Measurements from ENCODE around the gene ROMO1. TPM values are rescaled to one million over a fixed set of nuclear protein-coding genes. Genes with fewer than 3 reads are reported as not detected.

Gene ROMO1
- total RNA-seq, 4 donors from 2014 or later, result 146 to 299 (median 212) TPM

DNA sequence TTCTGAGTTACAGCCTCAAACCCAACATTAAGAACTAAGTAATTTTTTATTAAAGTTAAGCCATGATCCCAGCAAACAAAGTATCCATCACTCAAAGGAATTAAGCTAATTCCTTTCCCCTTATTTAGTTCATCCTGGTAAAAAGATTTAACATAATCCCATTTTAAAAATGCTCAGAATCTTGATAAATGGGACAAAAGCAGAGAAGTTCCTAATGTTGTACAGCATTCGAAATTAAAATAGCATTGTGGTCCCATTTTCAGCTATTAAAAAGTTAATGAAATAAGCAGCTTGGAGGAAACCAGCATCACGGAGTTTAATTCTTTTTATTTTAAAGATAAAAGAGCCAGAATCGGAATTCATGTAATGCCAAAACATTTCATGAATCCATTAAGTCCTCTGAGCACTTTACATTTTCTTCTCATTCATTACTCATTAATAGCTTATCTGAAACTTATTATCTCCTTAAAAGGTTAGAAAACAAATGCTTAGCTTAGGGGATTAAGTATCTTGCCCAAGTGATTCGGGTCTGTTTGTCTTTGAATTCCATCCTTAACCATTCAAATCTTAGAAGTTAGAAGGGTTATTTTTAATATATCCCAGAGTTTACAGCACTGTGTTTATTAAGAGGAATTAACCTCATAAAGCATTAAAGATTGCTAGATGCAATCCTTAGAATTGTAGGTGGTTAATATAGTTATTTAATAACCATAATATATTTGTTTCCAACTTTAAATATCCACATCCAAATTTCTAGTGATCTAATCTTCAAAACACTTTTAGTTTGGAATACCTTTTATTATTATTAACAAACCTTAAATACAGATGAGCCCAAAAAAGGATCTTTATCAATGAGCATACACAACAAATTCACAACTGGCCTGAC, 31.6 kb downstream of the ROMO1 start:
- 55% methylated on average over 4 of the region's 4 CpGs for WGBS
- H3K27ac ChIP-seq, result no peak overlapping the region
- peaks cover 59% of the 10 kb centered on the region for H3K4me1 ChIP-seq
- H3K4me3 ChIP-seq, result no peak overlapping the region
- TF ChIP-seq, protein P1, sequence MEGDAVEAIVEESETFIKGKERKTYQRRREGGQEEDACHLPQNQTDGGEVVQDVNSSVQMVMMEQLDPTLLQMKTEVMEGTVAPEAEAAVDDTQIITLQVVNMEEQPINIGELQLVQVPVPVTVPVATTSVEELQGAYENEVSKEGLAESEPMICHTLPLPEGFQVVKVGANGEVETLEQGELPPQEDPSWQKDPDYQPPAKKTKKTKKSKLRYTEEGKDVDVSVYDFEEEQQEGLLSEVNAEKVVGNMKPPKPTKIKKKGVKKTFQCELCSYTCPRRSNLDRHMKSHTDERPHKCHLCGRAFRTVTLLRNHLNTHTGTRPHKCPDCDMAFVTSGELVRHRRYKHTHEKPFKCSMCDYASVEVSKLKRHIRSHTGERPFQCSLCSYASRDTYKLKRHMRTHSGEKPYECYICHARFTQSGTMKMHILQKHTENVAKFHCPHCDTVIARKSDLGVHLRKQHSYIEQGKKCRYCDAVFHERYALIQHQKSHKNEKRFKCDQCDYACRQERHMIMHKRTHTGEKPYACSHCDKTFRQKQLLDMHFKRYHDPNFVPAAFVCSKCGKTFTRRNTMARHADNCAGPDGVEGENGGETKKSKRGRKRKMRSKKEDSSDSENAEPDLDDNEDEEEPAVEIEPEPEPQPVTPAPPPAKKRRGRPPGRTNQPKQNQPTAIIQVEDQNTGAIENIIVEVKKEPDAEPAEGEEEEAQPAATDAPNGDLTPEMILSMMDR (IDR thresholded peaks at IDR 0.05), result no peak
- TF ChIP-seq EP300 (IDR thresholded peaks at IDR 0.05), result no peak
- TF ChIP-seq POLR2A (IDR thresholded peaks at IDR 0.05), result no peak
- no peak for TF ChIP-seq POLR2AphosphoS5 (IDR thresholded peaks at IDR 0.05)
- no peaks in the 10 kb centered on the region for H3K9me3 ChIP-seq
- DNase-seq (ENCODE audit: low spot score in 2 of 2), result no peak
- peaks cover 95% of the 10 kb centered on the region for H3K36me3 ChIP-seq
- no peaks in the 10 kb centered on the region for H3K27me3 ChIP-seq

GRCh38 chr20:35731469-35731788, 32.2 kb downstream of the ROMO1 start:
- TF ChIP-seq POLR2AphosphoS5 (IDR thresholded peaks at IDR 0.05), result no peak
- TF ChIP-seq POLR2A (IDR thresholded peaks at IDR 0.05), result no peak
- TF ChIP-seq, protein P1 (IDR thresholded peaks at IDR 0.05), result no peak
- no peak for TF ChIP-seq EP300 (IDR thresholded peaks at IDR 0.05)
- H3K27ac ChIP-seq, result no peak overlapping the region
- no peaks in the 10 kb centered on the region for H3K9me3 ChIP-seq
- H3K4me1 ChIP-seq, result peaks cover 65% of the 10 kb centered on the region
- H3K4me3 ChIP-seq, result no peak overlapping the region
- 62% methylated on average over 2 of the region's 2 CpGs for WGBS
- DNase-seq (ENCODE audit: low spot score in 2 of 2), result no peak
- H3K27me3 ChIP-seq, result no peaks in the 10 kb centered on the region
- H3K36me3 ChIP-seq, result peaks cover 95% of the 10 kb centered on the region

GRCh38 chr20:35731862-35732643, 32.8 kb downstream of the ROMO1 start:
- no peaks in the 10 kb centered on the region for H3K9me3 ChIP-seq
- TF ChIP-seq POLR2AphosphoS5 (IDR thresholded peaks at IDR 0.05) (no peak), POLR2A (IDR thresholded peaks at IDR 0.05) (no peak), EP300 (IDR thresholded peaks at IDR 0.05) (no peak)
- TF ChIP-seq, protein P1 (IDR thresholded peaks at IDR 0.05), result no peak
- no peak for DNase-seq (ENCODE audit: low spot score in 2 of 2)
- peaks cover 95% of the 10 kb centered on the region for H3K36me3 ChIP-seq
- no peak overlapping the region for H3K27ac ChIP-seq
- no peaks in the 10 kb centered on the region for H3K27me3 ChIP-seq
- no peak overlapping the region for H3K4me3 ChIP-seq
- 87% methylated on average over 24 of the region's 24 CpGs for WGBS
- peaks cover 71% of the 10 kb centered on the region for H3K4me1 ChIP-seq

- H3K4me3 ChIP-seq, result no peak overlapping the region
- no peaks in the 10 kb centered on the region for H3K27me3 ChIP-seq
- TF ChIP-seq POLR2A (IDR thresholded peaks at IDR 0.05) (no peak), EP300 (IDR thresholded peaks at IDR 0.05) (no peak), POLR2AphosphoS5 (IDR thresholded peaks at IDR 0.05) (no peak)
- TF ChIP-seq, protein P1 (IDR thresholded peaks at IDR 0.05), result no peak
- peaks cover 97% of the 10 kb centered on the region for H3K36me3 ChIP-seq
- 38% methylated on average over 1 of the region's 1 CpG for WGBS
- H3K4me1 ChIP-seq, result peaks cover 71% of the 10 kb centered on the region
- DNase-seq (ENCODE audit: low spot score in 2 of 2), result no peak
- no peaks in the 10 kb centered on the region for H3K9me3 ChIP-seq
- H3K27ac ChIP-seq, result no peak overlapping the region
These were observed 33.4 kb downstream of the ROMO1 start for GRCh38 chr20:35732644-35732982.

DNA sequence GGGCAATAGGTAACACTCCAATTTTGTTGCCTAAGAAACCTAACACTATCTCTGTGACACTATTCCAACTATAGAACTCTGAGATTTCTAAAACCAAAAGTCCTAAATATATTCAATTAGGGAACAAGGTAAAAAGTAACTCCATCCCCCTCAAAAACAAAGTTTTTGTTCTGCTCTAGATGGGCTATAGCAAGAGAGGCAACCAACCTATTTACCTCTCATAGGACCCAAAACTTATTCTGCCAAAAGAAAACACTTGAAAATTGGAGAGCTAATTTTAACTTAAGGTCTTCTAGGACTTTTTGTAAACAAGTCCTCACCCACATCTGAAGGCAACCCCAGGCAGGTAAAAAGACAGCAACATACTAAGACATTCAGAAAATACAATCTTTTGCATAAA, 35.2 kb downstream of the ROMO1 start:
- DNase-seq (ENCODE audit: low spot score in 2 of 2), result no peak
- Histone ChIP-seq H3K27ac (no peak overlapping the region), H3K9me3 (no peaks in the 10 kb centered on the region), H3K4me1 (peaks cover 88% of the 10 kb centered on the region), H3K36me3 (peaks cover 97% of the 10 kb centered on the region), H3K4me3 (no peak overlapping the region), H3K27me3 (no peaks in the 10 kb centered on the region)
- TF ChIP-seq POLR2AphosphoS5 (IDR thresholded peaks at IDR 0.05) (no peak), POLR2A (IDR thresholded peaks at IDR 0.05) (no peak), EP300 (IDR thresholded peaks at IDR 0.05) (no peak)
- TF ChIP-seq, protein P1 (IDR thresholded peaks at IDR 0.05), result no peak

Data from suprapubic skin (tissue), 4 donors.